Activated effector memory CD4-positive, alpha-beta T cell treated with anti-CD3 and anti-CD28 coated beads, Interleukin-2, amount 50 U/mL, for 16 hours (primary cell): Measurements from ENCODE around the gene ACTR6.
"Not testable (repeated sequence)": the region's sequence is repeated elsewhere in the genome, so short reads cannot be mapped to it uniquely, and the experiment has no call there.

Source experiments
- DNase-seq: peaks from one replicate; pipeline ENCODE4 v3.0.0-alpha.2; 2020

ACTR6 gene

DNA sequence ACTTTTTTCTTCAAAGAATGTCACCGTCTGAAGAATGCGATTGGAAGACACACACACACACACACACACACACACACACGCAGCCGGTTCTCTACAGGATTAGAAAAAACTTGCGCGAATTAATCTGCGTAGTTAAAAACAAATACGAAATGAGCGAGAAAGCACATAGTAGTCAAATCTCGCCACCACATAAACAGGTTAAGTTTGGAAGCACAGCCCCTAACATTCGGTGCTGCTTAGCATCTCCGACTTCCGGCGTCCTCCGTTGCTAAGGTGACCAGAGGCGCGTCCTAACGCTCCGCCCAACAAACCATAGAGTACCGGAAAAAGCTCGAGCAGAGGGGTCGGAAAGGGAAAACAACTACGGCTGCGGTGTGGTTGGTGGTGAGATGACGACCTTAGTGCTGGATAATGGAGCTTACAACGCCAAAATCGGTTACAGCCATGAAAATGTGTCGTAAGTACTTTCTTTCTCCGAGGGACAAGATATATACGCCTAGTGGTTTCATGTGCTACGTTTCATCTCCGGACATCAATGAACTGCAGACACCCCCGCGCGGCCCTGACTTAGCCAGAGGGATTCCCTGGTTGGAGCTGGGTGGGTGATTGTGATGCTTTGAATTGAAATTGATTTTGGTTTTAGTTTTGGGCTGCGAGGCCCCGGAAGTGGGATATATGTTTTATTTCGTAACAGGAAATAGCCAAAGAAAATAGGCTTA is at the start of gene ACTR6:
Gene ACTR6, plus strand, starts transcription at position 353 of the 719 bp plus-strand sequence. Its CDS starts 37 bp downstream, at position 390.
- peak; percentile 99 for DNase-seq

DNA sequence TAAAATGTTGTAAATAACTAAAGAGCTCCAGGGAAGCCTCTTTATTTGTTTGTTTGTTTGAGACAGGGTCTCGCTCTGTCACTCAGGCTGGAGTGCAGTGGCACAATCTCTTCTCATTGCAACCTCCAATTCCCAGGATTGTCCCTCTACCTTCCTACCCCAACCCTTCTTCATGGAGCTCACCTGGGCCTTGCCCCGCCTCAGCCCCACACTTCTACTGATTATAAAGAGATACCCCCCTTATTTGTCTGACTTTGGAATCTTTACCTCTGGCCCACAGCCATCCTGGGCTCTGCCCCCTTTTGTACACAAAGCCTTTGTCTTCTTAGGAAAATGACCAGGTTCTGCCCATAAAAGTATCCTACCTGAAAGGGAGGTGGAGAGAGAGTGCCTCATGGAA is 48.8 kb upstream of the ACTR6 start:
- DNase-seq, result peak; percentile 37

DNA sequence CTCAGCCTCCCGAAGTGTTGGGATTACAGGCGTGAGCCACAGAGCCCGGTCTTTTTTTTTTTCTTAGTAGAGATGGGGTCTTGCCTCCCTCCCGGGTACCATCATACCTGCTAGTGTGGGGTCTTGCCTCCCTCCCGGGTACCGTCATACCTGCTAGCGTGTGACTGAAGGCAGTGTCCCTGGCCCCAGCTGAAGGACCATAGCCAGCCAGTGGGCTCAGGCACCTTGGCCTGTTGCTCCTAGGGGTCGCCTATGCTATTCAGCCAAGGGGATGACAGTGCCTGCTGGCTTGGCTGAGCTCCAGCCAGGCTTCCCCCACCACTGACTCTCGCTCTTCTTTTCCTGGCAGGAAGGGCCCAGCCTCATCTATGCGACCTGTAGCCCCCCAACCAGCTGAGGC is 47.5 kb upstream of the ACTR6 start:
- peak; percentile 44 for DNase-seq

DNA sequence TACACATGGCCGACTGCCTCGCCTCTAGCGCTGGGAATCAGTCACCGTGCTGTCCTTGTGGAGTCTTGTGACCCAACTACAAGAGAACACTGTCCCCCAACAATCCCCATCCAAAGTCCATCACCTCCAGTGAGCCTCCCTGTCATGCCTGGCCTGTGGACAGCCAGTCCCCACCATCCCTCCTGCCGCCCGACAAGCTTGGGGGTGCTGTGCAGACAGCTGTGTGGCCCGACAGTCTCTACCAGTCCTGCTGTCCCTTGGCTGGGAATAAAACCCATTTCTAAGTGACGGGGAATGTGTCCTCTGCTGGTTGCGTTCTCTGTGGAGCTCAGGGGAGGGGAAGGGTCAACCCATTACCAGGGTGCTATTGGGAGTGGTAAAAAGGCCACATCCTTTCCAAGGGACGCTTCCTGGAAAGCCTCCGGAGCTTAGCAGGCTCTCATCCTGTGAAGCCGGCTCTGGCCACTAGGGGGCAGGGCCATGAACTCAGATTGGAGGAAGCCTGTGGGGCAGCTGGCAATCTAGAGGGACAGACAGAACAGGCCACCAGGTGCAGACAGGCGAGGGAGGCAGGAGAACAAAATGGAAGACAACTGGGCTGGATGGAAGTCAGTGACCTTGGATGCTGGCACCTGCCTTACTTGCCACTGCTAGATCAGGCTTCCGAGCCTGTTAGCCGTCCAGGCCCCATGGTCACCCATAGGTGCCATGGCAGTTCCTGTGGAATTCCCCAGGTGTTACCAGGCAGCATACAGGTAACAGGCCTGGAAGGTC is 46.0 kb upstream of the ACTR6 start:
- peak; percentile 91 for DNase-seq

DNA sequence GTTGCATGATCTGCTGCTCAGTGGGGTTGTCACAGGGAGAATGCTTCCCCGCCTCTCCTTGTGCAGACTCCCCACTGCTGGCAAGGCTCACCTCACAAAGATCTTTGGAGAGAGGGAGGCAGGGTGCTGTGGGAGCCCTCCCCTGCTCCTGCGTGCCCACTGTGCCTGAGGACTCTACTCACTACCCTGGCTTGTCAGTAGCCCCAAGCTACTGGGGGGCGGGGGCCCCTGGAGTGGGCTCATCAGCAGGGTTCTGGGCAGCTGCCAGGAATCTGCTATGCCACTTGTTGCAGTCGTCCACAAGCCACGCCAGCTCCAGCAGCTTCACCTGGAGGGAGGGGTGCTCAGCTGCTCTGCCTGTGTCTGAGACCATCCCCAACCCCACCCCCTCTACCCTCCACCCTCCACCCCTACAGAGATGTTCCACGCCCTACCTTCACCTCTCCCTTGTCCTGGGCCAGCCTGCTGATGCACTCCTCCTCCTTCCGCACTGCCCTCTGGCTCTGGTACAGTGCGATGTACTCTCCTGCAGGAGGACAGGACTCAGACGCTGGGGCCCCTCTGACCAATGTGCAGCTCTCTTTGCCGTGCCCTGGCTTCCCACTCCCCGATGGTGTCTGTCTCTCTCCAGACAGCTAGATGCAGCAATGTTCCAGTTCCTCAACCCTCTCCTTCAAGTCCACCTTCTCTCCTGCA is 43.7 kb upstream of the ACTR6 start:
- peak; percentile 54 for DNase-seq

DNA sequence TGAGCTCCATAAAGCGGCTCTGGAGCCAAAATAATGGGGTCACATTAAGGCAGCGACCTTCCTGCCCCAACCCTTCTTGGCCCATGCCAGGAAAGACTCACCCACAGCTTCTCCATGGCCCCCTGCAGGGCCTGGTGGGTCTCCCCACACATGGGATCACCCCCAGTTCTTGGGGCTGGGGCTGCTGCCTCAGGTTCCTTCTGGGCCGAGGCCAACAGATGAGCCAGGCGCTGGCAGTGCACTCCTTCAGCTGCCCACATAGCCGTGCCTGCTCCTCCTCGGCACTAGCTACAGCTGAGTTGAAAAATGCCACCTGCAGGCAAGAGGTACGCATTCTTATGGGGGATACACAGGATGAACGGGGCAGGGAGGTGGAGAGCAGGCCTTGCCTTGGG is 43.2 kb upstream of the ACTR6 start:
- no peak for DNase-seq

DNA sequence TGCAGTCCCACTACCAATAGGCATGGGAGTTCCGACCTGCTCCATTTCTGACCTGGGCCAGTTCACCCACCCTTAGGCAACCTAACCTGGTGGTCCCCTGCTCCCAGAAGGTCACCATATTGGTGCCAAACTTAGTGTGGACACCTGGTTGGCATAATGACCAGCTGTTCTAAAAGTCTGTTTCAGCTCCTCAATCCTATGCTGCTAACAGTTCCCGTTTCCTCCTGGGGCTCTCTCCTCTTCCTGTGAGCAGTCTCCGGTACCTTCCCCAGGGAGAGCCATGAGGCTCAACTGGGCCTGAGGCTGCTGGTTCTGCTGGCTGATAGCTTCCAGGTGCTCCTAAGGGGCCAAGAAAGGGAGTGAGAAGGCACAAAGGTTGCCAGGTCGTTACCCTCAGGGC is 42.1 kb upstream of the ACTR6 start:
- peak; percentile 45 for DNase-seq

DNA sequence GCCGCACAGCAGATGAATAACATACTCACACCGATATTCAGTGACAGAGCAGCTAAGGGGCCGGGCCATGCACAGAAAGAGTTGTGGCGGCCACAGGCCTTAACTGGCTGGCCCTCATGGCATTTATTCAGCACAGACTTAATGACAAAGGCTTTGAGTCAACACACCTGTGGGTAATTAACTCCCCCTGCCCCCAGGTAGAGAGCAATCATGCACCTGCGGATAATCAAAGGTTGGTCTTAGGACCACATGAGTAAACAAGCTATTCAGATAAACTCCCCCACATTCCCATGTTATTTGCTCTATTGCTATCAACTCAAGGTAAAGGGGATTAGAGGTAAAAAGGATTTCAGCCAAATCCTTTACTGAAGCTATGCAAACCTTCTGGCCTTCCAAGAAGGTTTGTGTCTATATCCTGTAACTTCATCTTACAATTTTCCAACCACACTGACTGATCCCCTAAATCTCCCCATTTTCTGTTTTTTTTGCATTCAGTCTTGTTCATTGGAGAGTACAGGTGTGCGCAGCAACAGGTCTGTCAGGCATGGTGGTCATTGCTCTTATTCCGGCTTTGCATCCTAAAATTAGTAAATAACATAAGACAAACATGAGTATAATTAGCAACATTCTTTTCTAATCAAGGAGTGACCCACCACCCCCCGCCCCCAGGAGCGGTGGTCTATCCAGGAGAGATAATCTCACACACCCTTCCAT is 41.1 kb upstream of the ACTR6 start:
- peak; percentile 17 for DNase-seq

DNA sequence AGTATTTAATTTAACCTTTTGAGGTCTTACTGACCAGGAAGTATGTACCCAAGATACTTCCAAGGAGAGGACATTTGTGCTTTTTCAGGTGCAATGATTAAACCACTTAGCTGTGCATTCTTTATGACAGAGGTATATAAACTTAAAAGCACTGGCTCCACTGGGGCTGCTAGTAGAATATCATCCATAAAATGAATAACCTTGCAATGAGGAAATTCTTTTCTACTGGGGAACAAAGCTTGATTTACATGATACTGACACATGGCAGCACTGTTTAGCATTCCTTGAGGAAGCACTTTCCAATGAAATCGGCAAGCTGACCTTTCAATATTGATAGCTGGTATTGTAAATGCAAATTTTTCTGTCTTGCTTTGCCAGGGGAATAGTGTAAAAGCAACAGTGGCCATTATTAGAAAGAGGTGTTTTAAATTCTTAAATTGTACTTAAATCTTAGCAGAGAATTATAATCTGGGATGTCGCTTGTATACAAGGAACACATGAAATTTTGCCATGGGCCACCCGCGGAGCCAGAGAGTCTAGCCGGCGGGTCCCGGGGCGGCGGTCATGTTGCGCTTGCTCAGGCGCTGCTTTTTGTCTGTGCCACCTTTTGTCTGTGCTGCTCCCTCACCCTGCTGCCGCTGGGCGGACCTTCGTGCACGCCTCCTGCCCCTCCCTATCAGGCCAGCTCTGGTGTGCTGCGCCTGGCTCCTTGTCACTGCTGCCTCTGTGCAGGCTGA is 37.0 kb upstream of the ACTR6 start:
- DNase-seq, result peak; percentile 88

DNA sequence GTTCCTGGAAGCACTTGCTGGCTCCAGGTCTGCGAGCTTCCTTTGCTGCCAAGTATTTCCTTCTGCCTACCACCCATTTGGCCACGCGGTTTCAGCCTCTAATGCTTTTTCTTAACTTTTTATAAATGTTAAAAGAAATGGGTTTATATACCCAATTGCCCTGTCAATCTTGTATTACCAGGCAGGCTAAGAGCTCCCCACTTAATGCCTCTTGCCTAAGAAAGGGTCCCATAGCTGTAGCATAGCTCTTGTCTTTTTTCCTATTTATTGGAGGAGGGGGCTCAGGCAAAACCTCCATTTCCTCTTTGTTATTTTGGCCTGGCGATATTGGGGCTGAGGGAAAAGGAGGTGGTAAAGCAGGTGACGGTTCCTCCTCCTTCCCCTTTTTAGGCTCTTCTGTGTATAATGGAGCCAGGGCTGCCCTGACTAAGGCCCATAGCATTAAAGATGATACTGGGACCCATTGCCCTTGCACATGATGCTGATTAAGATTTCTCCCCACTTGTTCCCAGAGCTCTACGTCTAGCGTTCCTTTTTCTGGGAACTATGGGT is 36.4 kb upstream of the ACTR6 start:
- DNase-seq, result no peak

DNA sequence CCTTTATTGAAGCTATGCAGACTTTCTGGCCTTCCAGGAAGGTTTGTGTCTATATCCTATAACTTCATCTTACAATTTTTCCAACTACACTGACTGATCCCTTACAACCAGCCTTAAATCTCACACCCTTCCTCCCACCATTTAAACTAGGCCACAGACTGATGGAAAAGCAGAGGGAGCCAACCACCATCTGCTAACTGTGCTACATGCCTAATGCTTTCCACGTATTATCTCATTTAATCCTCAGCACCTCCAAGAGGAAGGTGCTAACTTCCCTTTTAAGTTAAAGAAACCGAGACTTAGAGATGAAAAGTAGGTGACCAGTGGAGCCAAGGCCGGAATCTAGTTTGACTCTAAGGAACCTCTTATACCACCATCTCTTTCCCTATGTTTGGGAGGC is 35.3 kb upstream of the ACTR6 start:
- DNase-seq, result no peak

DNA sequence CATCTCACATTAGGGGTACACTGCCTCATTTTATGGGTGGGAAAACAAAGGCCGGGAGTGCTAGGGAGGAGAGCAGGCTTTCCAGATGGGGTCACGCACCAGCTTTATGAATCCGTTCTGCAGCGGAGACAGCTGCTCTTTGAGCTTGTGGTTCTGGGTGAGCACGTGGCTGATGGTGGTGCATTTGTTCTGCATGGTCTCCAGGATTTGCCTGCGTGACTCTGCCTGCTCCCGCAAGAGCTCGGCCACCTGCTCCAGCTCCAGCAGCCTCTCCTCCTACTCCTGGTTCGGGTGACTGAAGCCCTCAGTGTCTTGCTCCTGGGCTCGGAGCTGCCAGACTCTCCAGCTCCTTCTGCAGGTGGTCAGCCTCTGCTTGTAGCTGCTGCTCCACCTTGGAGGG is 34.4 kb upstream of the ACTR6 start:
- DNase-seq, result peak; percentile 25

DNA sequence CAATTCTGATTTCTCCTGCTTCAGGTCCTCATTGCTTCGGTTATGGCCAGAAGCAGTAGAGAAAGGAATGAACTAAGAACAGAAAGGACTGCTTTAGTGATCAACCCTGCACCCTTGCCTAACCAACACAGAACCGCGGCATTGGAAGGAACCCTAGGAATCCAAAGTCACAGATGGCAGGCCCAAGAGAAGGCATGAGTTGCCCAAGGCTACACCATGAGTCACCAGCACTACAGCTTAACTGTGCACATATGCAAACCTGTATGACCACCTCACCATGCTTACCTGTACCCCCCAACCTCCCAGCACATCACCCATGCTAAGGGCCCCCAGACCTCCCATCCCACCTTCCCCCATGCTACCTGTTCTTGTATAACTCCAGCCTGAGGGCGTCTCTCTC is 32.1 kb upstream of the ACTR6 start:
- DNase-seq, result peak; percentile 27

DNA sequence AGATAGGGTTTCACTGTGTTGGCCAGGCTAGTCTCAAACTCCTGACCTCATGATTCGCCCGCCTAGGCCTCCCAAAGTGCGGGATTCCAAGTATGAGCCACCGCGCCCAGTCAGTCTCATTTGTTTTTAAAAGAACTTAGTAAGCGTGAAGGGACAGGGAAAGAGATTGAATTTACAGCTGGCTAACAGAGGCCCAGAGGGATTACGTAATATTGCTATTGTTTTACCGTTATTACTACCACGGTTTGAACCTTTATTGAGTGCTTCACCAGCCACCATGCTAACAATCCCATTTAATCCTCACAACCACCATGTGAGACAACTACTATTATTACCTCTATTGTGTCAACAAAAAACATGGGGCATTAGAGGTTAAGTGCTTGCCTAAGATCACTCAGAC is 31.3 kb upstream of the ACTR6 start:
- DNase-seq, result no peak

DNA sequence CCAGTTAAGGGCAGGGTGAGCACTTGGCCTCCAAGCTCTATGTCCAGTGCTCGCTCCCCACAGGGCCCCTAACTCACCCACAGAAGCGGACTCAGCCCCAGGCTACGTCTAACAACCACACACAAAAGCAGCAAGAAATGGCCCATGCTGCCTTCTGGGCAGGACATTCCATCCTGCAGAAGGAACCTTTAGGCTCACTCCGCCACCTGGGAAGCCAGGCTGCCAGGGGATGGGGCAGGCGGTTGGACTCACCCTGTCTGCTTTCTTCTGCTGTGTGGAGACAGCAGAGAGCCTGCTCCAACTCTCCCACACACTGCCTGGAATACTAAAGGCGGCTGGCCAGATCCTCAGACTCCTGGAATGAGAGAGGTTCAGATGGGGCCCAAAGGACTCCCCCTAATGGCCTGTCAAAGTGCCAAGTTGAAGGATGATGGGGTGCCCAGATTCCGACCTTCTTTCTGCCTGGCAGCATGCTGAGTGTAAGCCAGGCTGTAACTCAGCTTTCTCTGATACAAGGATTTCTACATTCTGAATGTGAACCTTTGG is 30.2 kb upstream of the ACTR6 start:
- peak; percentile 27 for DNase-seq

DNA sequence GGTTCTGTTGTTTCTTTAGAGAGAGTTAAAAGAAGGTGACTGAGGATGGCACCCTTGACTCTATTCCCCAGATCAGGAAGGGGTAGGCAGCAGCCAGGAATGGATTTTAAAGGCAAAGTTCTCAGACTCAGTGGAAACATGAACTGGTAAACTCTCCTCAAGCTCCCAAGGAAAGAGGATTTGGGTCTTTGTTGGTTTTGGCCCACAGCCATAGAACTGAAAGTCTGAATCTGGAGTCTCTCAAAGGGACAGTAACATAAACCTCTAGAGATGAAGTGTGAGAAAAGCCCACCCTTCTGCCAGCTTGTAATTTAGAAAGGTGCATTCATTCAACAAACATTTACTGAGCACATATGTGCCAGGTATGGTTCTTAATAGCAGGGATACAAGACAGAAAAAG is 29.4 kb upstream of the ACTR6 start:
- DNase-seq, result no peak

DNA sequence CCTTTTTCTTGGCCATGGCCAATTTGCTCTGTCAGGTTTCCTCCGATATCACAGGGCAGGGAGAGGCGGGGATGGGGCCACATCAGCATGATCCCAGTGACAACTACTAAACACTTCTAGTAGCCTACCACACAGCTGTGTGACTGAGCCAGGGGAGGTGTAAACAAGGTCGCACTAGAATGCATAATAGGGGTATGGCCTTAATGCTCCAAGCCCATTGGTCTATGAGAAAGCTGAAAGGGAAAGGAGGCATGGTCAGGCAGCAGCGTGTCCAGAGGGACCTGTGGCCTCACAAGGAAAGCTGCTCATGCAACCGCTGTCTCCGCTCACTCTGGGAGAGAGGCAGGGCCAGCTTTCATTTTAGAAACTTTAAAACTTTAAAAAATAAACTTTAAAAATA is 27.5 kb upstream of the ACTR6 start:
- DNase-seq, result no peak

DNA sequence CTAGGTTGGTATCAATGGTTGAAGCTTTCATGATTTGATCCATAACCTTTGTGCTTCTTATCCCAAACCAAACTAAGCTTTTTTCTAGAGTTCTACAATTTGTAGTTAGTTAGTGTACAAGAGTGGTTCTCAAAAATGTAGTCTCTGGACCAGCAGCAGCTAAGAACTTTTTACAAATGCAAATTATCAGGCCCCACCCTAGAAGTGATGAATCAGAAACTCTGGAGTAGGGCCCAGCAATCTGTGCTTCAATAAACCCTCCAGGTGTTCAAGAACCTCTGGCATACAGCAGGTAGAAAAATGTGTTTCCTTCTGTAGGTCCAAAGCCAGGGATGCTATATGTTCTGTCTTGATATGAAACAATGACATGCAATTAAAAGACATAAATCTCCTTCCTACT is 26.1 kb upstream of the ACTR6 start:
- DNase-seq, result no peak

DNA sequence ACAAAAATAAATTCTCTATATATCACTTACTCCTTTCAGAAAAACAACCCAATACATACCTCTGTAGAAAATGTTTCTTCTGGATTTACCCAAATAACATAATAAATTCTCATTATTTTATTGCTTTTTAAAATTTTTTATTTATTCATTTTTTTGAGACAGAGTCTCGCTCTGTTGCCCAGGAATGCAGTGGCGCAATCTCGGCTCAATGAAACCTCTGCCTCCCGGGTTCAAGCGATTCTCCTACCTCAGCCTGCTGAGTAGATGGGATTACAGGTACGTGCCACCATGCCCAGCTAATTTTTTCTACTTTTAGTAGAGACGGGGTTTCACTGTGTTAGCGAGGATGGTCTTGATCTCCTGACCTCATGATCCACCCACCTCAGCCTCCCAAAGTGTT is 24.1 kb upstream of the ACTR6 start:
- DNase-seq, result not testable (repeated sequence)

DNA sequence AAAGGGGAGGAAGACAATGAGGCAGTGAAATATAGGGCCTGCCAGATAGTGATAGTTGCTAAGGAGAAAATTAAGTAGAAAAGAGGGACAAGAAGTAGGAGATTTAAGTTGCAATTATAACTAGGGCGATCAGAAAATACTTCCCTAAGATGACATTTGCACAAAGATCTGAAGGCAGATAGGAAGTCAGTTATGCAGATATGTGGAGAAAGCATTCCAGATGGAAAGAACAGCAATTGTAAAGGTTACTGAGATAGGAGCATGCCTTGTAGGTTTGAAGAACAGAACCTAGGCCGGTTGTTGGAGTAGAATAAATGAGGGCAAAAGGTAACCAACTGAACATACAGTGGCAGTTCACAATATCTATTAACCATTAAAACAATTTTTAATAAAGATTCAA is 21.4 kb upstream of the ACTR6 start:
- no peak for DNase-seq

DNA sequence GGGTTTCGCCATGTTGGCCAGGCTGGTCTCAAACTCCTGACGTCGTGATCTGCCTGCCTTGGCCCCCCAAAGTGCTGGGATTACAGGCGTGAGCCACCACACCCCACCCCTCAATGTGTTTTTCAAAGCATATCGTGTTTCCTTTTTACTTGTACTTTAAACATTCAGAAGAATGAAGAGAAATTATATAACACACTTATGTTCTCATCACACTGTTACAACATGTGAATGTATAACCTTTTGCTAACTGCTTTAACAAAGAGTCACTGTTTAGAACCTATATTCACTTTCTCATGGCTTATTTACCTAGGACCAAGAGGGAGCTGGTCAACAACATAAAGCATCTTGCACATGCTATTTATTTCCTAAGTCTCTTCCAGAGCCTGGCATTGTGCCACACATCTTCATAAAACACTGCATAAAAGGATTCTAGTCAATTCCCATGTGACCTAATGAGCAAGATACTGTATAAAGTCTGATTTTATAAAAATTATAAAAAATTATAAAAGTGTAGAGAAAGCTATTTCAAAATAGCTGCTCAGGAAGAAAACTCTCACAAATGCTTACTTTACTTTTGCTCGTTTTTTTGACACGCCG is 16.0 kb upstream of the ACTR6 start:
- DNase-seq, result peak; percentile 36
